Measurements from ENCODE around the gene DUS1L.

The DUS1L gene

DNA sequence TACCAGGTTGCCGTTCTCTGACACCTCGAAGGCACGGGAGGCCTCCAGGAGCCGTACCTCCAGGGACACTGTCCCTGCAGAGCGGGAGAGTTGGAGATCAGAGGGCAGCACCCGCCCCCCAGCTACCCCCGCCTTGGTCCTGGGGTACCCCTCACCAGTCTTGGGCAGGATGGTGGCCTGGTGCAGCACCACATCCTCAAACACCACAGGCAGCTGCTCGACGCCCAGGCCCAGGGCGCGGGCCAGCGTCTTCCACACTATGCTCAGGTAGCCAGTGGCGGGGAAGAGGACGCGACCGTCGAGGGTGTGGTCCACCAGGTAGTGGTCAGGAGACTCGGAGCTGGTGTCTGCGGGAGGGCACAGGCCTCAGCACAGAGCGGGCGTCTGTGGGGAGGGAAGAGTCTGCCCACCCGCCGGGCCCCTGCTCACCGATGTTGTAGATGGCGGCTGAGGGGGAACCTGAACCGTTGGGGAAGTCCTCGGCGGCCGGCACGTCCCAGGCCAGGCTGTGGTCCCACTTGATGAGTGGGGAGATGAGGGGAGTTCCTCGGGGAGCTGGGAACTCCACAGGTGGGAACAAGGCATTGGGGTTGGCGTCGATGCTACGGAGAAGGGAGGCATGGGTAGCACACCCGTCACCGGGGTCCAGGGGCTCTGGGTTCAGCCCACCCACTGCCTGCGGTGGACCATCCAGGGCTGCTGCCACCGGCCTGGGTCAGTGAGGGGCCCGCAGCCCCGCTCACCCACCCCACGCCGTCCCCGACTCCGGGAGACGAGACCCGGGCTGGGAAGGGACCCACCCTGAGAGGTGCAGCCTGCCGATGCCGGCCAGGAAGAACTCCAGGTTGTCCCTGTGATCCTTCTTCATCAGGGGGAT is 22.6 kb upstream of the DUS1L start:
- peak; percentile 13 for FAIRE-seq

GRCh38 chr17:82086941-82087906 is 21.6 kb upstream of the DUS1L start:
- no peak for FAIRE-seq
- DNase-seq (ENCODE audit: low spot score) = no peak

More for the DNA sequence above, 22.6 kb upstream of the DUS1L start:
- DNase-seq (ENCODE audit: low spot score) = no peak

- FAIRE-seq (no peak), DNase-seq (ENCODE audit: low spot score) (no peak)
These were observed 20.5 kb upstream of the DUS1L start for GRCh38 chr17:82085931-82086764.

DNA sequence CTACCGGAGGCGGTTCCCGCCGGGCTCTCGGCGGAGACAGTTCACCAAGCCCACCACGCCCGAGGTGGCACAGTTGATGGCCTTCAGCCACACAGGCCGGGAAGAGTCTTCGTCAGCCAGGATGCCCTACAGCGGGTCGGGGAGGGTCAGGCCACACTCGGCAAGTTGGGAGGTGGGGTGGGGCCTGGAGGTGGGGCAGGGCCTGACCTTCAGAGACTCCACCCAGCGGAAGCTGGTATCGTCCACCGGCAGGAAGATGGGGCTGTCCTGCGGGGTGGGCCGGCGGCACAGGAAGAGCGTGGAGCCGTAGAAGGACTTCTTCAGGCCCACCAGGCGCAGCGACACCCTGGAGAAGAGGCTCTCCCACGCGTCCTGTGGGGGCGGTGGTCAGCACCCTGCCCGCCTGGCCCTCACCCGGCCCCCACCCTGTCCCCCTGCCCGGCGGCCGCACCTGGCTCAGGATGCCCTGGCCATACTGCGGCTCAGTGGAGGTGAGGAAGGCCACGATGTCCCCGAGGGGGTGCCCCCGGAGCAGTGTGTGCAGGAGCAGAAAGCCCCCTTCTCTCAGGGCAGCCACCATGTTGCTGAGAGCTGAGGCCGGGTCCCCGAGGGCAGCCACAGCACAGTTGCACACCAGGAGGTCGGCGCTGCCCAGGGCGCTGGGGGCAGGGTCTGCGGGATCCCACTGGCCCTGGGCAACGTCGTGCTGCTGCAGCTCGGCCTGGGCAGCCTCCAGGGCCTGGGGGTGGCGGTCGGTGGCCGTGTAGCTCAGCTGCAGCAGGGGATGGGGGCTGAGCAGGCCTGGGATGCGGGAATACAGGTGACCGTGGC is 19.6 kb upstream of the DUS1L start:
- no peak for FAIRE-seq

DNA sequence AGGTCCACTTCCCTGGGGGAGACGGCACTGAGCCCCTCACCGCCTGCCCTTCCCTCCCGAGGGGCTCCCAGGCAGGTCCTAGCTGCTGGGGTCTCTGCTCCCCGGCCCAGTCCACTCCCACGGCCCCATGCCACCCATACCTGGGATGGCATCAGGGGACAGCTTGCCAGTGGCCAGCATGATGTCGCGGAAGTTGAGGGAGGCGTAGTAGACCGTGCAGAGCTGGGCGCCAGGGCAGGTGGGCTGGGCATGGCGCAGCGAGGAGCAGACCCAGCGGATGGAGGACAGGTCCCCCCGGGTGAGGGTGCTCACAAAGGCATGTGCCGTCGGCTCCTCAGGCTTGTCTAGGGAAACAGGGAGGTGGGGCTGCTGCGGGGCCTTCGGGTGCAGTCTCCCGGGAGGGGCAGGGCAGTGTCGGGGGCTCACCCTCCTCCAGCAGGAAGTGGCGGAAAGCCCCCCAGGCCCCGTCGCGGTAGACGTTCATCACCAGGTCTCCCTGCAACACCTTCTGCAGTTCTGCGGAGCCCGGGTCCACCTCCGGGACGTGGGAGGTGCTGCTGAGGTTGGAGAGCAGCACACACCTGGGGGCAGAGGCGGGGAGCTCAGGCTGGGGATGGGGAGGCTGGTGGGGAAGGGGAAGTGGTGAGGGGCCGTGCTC is 18.9 kb upstream of the DUS1L start:
- FAIRE-seq (no peak), DNase-seq (ENCODE audit: low spot score) (no peak)

More for the DNA sequence above, 19.6 kb upstream of the DUS1L start:
- no peak for DNase-seq (ENCODE audit: low spot score)

DNA sequence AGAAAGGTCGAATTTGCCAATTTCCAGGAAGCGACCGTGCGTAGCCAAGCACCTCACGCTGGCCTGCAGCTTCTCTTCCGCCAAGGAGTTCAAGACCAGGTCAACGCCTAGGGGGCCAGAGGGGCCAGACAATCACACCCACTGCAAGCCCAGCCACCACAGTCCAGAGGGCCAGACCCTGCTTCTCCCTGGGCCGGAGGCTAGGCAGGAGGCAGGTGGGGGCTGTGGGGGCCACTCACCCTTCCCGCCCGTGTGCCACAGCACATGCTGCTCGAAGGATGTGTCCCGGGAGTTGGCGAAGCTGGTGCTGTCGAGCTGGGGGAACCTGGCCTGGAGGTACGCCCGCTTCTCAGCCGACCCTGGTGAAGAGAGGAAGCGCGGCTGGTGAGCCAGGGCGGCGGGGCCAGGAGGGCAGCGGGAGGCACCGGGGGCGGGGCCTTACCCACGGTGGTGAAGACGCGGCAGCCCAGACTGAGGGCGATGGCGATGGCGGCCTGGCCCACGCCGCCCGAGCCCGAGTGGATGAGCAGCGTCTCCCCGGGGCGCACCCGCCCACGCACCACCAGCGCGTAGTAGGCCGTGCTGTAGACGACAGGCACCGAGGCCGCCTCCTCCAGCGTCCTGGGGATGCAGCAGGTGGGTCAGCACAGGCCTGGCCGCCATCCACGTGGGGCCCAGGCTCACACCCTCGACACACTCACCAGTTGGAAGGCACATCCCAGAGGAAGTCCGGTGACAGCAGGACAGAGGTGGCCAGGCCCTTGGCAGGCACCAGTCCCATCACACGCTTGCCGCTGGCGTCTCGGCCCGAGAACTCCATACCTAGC is 18.1 kb upstream of the DUS1L start:
- DNase-seq (ENCODE audit: low spot score) = no peak
- no peak for FAIRE-seq

- no peak for DNase-seq (ENCODE audit: low spot score)
- no peak for FAIRE-seq
These were observed 17.4 kb upstream of the DUS1L start for GRCh38 chr17:82083009-82083408.

DNA sequence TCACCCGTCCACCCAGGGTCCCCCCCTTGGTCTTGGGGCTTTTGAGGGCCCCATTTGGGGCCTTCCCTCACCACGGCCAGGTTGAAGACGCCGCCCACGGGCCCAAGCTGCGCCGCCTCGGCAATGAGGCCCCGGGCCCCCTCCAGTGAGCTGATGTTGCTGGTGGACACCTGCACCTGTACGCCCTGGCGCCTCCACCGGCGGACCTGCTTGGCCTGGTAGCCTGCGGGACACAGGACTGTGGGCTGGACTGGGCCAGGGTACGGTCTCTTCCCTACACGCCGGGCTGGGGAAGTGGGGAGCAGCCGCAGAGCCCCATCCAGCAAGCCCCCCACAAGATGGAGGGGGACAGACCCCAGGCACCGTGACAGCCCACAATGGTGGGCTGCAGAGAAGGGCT is 16.9 kb upstream of the DUS1L start:
- FAIRE-seq = no peak

GRCh38 chr17:82081966-82082365 is 16.4 kb upstream of the DUS1L start:
- FAIRE-seq (no peak), DNase-seq (ENCODE audit: low spot score) (no peak)

More for the DNA sequence above, 16.9 kb upstream of the DUS1L start:
- no peak for DNase-seq (ENCODE audit: low spot score)

- DNase-seq (ENCODE audit: low spot score) (no peak), FAIRE-seq (no peak)
These were observed 15.9 kb upstream of the DUS1L start for GRCh38 chr17:82081546-82081945.

DNA sequence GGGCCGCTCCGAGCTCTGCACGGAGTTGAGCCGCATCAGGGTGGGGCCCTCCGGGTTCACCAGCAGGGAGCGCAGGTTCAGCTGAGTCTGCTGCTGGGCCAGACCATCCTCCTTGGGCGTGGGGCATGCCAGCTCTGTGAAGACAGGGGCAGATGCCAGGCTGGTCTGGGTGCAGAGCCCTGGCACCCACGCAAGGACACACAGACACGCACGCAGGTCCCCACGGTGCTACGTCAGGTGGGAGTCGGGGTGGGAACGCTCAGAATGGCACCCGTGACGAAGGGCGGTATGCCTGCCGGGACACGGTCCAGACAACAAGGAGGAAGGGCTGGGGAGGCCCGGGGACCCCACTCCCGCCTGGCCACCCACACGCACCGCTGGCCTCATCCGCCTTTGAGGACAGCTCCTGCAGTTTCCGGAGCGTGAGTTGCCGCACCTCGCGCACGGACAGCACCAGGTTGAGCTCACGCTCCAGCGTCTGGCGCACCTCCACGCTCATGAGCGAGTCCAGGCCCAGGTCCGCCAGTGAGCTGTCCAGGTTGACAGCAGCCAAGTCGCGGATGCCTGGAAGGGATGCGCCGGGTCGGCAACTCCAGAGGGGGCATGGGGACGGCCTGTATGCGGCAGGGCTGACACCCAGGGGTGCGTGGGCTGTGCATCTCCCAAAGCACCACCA is 15.3 kb upstream of the DUS1L start:
- DNase-seq (ENCODE audit: low spot score) (no peak), FAIRE-seq (no peak)

DNA sequence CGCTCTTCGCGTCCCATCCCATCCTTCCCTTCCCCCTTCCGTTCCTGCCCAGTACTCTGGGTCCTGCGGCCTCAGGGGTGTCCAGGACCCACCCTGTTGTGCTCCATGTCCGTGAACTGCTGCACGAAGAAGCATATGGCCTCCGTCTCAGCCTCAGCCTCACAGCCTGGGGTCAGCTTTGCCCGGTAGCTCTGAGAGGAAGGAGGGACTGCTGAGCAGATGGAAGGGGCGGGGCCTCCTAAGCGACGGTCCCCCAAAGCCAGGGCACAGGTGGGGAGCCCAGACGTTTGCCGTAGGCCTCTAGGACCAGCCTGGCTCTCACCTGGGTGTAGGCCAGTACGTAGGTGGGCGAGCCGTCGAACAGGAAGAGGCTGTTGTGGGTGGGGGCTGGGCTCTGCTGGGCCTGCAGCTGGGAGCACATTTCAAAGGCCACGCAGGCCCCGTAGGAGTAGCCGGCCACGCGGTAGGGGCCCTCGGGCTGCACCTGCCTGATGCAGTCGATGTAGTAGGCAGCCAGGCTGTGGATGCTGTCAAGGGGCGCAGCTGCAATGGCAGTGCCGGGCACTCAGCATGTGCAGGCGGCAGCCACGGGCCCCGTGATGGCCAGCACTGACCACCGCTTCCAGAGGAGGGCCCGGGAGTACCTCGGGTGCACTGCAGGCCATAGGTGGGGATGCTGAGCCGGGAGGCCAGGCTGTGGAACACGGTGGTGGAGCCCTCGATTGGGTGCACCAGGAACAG is 14.6 kb upstream of the DUS1L start:
- no peak for FAIRE-seq
- no peak for DNase-seq (ENCODE audit: low spot score)

GRCh38 chr17:82079001-82079677 is 13.5 kb upstream of the DUS1L start:
- no peak for FAIRE-seq
- no peak for DNase-seq (ENCODE audit: low spot score)

DNA sequence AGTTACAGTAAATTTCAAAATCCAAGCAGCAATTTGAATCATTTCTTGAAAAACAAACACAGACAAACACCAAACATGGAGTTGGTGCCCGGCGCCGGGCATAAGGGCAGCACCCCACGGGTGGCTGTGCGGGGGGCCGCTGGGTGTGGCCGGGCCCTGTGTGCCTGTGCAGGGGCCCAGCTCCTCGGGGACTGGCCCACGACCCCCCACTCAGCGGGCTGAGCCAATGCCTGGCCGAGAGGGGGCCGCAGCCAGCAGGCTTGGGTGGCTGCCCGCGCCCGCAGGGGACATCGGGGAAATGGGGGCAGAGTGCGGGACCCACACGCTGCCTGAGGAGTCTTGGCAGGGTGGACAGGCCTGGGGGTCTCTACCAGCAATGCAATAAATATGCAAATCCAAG is 12.8 kb upstream of the DUS1L start:
- no peak for DNase-seq (ENCODE audit: low spot score)
- FAIRE-seq = no peak

GRCh38 chr17:82077617-82078358 is 12.2 kb upstream of the DUS1L start:
- DNase-seq (ENCODE audit: low spot score) = no peak
- FAIRE-seq = no peak
